Ishikawa (cell line): ENCODE data around the gene ZNHIT3.
A peak's percentile ranks its signal among the peaks of the same experiment; 100 is the strongest.

ENCODE experiments used
- CEBPB ChIP-seq: IDR thresholded peaks from 2 replicates; pipeline ENCODE4 v1.6.1; 2012
- CREB1 ChIP-seq: IDR thresholded peaks from 2 replicates; pipeline ENCODE4 v1.6.1; 2012; ENCODE audit warnings: low read depth
- EGR1 ChIP-seq: IDR thresholded peaks from 2 replicates; pipeline ENCODE4 v1.6.1; 2012
- EP300 ChIP-seq: IDR thresholded peaks from 2 replicates; pipeline ENCODE4 v1.6.1; 2012; ENCODE audit warnings: borderline replicate concordance
- FOXM1 ChIP-seq: IDR thresholded peaks from 2 replicates; pipeline ENCODE4 v1.6.1; 2012; ENCODE audit warnings: low read depth, borderline replicate concordance
- MAX ChIP-seq: IDR thresholded peaks from 2 replicates; pipeline ENCODE4 v1.6.1; 2012
- NFIC ChIP-seq: IDR thresholded peaks from 2 replicates; pipeline ENCODE4 v1.6.1; 2012
- RAD21 ChIP-seq: IDR thresholded peaks from 2 replicates; pipeline ENCODE4 v1.6.1; 2012; ENCODE audit warnings: low read depth
- REST ChIP-seq: IDR thresholded peaks from 2 replicates; pipeline ENCODE4 v1.6.1; 2012; ENCODE audit warnings: low read depth, mild to moderate bottlenecking
- TAF1 ChIP-seq: IDR thresholded peaks from 2 replicates; pipeline ENCODE4 v1.6.1; 2012; ENCODE audit warnings: low read depth, mild to moderate bottlenecking
- TCF12 ChIP-seq: IDR thresholded peaks from 2 replicates; pipeline ENCODE4 v1.6.1; 2012; ENCODE audit warnings: low read depth
- TEAD4 ChIP-seq: IDR thresholded peaks from 2 replicates; pipeline ENCODE4 v1.6.1; 2012
- USF1 ChIP-seq: IDR thresholded peaks from 2 replicates; pipeline ENCODE4 v1.6.1; 2012
- YY1 ChIP-seq: IDR thresholded peaks from 2 replicates; pipeline ENCODE4 v1.6.1; 2012; ENCODE audit warnings: low read depth
- ZBTB7A ChIP-seq: IDR thresholded peaks from 2 replicates; pipeline ENCODE4 v1.6.1; 2012; ENCODE audit warnings: low read depth

The ZNHIT3 gene

DNA sequence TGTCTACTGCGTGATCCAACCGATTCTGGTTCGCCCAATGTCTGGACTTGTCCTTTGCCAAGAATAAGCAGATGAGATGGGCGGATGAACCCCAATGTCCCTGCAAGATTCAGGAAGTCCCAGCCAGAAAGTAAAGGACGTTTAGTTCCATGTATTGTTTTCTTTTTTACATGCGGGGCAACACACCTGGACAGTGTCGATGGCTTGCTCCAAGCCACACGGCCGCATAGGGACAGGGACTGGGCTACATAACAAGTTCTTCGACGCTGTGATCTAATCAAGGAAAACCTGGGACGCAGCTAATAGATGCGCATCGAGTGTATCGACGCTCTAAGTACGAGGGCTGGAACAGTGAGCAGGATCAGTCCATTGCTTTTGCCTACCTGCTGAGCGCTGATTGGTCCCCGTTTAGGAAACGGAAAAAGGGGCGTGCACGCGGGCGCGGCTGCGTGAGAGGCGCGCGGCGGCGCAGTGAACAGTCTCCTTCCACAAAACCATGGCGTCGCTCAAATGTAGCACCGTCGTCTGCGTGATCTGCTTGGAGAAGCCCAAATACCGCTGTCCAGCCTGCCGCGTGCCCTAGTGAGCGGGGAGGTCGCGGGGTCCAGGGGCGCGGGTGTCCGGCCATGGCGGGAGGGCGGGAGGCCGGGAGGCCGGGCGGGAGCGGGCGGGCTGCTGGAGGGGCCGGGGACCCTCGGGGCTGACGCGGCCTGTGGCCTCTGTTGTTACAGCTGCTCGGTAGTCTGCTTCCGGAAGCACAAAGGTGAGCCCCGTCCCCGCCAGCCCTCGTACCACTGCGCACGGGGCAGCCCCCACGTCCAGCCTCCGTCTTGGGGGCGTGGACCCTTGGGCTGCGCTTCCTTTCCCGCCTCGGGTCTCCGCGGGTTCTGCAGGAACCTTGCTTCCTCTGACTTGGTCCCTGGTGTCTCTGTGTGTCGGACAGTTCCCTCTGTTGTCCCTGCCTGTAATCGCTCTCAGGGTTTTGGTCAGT lies at the start of gene ZNHIT3:
Gene ZNHIT3, plus strand, starts transcription at position 478 of the 991 bp plus-strand sequence. Its CDS starts 19 bp downstream, at position 497.
- no peak for TF ChIP-seq CEBPB
- peak; percentile 86 for TF ChIP-seq ZBTB7A
- TF ChIP-seq TCF12: 0 out of 2 replicates have a peak, but pooled peaks have one; percentile 29
- no peak for TF ChIP-seq RAD21
- TF ChIP-seq EP300: no peak
- TF ChIP-seq YY1: peak; percentile 86
- no peak for TF ChIP-seq NFIC
- TF ChIP-seq FOXM1: no peak
- TF ChIP-seq TAF1: peak; percentile 62; the same call in 1 of the 2 replicates
- TF ChIP-seq USF1: no peak
- TF ChIP-seq TEAD4: peak; percentile 34; the same call in 1 of the 2 replicates
- no peak for TF ChIP-seq EGR1
- peak; percentile 49; the same call in 1 of the 2 replicates for TF ChIP-seq CREB1
- TF ChIP-seq MAX: peak; percentile 95
- TF ChIP-seq REST: peak; percentile 31; the same call in 1 of the 2 replicates

DNA sequence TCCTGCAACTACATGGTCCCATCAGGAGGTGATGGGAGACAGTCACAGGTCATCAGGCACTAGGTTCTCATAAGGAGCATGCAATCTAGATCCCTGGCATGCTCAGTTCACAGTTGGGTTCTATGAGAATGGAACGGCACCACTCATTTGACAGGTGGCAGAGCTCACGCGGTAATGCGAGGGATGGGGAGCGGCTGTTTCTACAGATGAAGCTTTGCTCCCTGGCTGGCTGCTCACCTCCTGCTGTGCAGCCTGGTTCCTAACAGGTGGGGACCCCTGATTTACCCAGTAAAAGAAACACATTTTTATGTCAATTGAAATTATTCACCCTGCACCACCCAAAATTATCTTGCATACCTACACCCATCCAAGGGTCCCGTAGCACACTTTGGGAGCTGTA lies 42.7 kb upstream of the ZNHIT3 start:
- TF ChIP-seq YY1 (no peak), REST (no peak), EGR1 (no peak), EP300 (no peak), TCF12 (no peak), TAF1 (no peak), NFIC (no peak), MAX (no peak), CEBPB (no peak), ZBTB7A (no peak), CREB1 (no peak), FOXM1 (no peak), USF1 (no peak), TEAD4 (no peak), RAD21 (no peak)

DNA sequence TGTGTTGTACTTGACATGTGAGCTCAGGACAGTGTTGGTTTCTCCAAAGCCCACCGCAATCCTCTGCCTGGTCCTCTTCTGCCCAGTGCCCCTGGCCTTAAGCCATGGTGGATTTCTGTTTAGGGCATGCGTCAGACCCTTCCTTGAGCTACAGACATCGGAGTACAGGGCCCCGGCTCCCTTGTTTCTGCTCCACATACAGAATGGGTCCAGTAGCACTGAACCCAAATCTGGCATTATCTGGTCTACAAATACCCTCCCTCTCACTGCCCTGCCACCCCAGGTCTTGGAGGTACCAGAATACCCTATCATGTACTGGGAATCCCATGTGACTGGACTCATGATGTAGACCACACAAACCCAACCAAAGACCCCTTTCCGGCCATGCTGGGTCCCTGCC lies 27.4 kb upstream of the ZNHIT3 start:
- TF ChIP-seq REST: no peak
- no peak for TF ChIP-seq MAX
- no peak for TF ChIP-seq TEAD4
- TF ChIP-seq TCF12: no peak
- TF ChIP-seq USF1: no peak
- no peak for TF ChIP-seq EP300
